ENCODE data around the gene LAMB3. TPM values are rescaled to one million over a fixed set of nuclear protein-coding genes. Genes with fewer than 3 reads are reported as not detected.

LAMB3 gene
- total RNA-seq, 1 experiment from 2014 or later = 0.85 TPM

GRCh38 chr1:209600541-209600940 is 51.7 kb downstream of the LAMB3 start (continued):
- TF ChIP-seq SP1 (CRISPR knock-in tag; conservative IDR thresholded peaks at IDR 0.05) (no peak), NFE2L1 (CRISPR knock-in tag; IDR thresholded peaks at IDR 0.05) (no peak), ZNF425 (CRISPR knock-in tag; conservative IDR thresholded peaks at IDR 0.05) (no peak), TCF7 (CRISPR knock-in tag; IDR thresholded peaks at IDR 0.05; ENCODE audit: low read depth) (no peak), ERG (CRISPR knock-in tag; IDR thresholded peaks at IDR 0.05) (no peak), FOXJ3 (CRISPR knock-in tag; IDR thresholded peaks at IDR 0.05; ENCODE audit: borderline replicate concordance) (no peak), E2F4 (CRISPR knock-in tag; IDR thresholded peaks at IDR 0.05; ENCODE audit: borderline replicate concordance, low read depth) (no peak), SMAD3 (CRISPR knock-in tag; IDR thresholded peaks at IDR 0.05; ENCODE audit: borderline replicate concordance) (no peak), CBFB (CRISPR knock-in tag; IDR thresholded peaks at IDR 0.05; ENCODE audit: low read depth) (no peak)
- TF ChIP-seq, protein P1, sequence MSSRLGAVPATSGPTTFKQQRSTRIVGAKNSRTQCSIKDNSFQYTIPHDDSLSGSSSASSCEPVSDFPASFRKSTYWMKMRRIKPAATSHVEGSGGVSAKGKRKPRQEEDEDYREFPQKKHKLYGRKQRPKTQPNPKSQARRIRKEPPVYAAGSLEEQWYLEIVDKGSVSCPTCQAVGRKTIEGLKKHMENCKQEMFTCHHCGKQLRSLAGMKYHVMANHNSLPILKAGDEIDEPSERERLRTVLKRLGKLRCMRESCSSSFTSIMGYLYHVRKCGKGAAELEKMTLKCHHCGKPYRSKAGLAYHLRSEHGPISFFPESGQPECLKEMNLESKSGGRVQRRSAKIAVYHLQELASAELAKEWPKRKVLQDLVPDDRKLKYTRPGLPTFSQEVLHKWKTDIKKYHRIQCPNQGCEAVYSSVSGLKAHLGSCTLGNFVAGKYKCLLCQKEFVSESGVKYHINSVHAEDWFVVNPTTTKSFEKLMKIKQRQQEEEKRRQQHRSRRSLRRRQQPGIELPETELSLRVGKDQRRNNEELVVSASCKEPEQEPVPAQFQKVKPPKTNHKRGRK (CRISPR knock-in tag; IDR thresholded peaks at IDR 0.05; ENCODE audit: borderline replicate concordance) = no peak
- TF ChIP-seq, protein P2, sequence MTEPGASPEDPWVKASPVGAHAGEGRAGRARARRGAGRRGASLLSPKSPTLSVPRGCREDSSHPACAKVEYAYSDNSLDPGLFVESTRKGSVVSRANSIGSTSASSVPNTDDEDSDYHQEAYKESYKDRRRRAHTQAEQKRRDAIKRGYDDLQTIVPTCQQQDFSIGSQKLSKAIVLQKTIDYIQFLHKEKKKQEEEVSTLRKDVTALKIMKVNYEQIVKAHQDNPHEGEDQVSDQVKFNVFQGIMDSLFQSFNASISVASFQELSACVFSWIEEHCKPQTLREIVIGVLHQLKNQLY (CRISPR knock-in tag; IDR thresholded peaks at IDR 0.05) = no peak
- TF ChIP-seq, protein P3, sequence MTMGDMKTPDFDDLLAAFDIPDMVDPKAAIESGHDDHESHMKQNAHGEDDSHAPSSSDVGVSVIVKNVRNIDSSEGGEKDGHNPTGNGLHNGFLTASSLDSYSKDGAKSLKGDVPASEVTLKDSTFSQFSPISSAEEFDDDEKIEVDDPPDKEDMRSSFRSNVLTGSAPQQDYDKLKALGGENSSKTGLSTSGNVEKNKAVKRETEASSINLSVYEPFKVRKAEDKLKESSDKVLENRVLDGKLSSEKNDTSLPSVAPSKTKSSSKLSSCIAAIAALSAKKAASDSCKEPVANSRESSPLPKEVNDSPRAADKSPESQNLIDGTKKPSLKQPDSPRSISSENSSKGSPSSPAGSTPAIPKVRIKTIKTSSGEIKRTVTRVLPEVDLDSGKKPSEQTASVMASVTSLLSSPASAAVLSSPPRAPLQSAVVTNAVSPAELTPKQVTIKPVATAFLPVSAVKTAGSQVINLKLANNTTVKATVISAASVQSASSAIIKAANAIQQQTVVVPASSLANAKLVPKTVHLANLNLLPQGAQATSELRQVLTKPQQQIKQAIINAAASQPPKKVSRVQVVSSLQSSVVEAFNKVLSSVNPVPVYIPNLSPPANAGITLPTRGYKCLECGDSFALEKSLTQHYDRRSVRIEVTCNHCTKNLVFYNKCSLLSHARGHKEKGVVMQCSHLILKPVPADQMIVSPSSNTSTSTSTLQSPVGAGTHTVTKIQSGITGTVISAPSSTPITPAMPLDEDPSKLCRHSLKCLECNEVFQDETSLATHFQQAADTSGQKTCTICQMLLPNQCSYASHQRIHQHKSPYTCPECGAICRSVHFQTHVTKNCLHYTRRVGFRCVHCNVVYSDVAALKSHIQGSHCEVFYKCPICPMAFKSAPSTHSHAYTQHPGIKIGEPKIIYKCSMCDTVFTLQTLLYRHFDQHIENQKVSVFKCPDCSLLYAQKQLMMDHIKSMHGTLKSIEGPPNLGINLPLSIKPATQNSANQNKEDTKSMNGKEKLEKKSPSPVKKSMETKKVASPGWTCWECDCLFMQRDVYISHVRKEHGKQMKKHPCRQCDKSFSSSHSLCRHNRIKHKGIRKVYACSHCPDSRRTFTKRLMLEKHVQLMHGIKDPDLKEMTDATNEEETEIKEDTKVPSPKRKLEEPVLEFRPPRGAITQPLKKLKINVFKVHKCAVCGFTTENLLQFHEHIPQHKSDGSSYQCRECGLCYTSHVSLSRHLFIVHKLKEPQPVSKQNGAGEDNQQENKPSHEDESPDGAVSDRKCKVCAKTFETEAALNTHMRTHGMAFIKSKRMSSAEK (CRISPR knock-in tag; IDR thresholded peaks at IDR 0.05; ENCODE audit: borderline replicate concordance) = no peak
- TF ChIP-seq, protein P4, sequence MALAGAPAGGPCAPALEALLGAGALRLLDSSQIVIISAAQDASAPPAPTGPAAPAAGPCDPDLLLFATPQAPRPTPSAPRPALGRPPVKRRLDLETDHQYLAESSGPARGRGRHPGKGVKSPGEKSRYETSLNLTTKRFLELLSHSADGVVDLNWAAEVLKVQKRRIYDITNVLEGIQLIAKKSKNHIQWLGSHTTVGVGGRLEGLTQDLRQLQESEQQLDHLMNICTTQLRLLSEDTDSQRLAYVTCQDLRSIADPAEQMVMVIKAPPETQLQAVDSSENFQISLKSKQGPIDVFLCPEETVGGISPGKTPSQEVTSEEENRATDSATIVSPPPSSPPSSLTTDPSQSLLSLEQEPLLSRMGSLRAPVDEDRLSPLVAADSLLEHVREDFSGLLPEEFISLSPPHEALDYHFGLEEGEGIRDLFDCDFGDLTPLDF (CRISPR knock-in tag; IDR thresholded peaks at IDR 0.05) = no peak

DNA sequence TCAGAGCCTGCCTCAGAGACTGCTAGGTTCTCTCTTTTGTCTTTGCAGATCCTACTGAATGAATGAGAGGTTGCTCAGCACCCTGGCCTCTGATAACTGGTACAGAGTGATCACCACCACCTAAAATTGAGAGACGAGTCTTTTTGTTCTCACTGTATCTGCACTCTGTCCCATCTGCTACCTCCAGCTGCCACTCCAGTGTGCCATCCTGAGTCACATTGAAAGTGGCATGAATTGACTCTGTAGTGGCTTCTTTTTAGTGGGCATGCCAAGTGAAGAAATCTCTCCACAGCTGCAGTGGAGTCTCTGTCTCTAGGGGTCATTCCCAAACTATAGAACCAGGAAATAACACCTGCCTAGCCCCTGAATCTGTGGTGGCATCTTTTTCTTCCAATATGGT is 54.0 kb downstream of the LAMB3 start:
- DNase-seq (ENCODE audit: low spot score) (no peak), ATAC-seq (no peak)
- Mint-ChIP-seq H3K4me1 (no peaks in the 10 kb centered on the region), H3K9me3 (no peaks in the 10 kb centered on the region), H3K27me3 (ENCODE audit: low read depth) (no peaks in the 10 kb centered on the region), H3K4me3 (no peak overlapping the region), H3K36me3 (no peaks in the 10 kb centered on the region), H3K27ac (no peak overlapping the region)
- TF ChIP-seq ZNF138 (CRISPR knock-in tag; conservative IDR thresholded peaks at IDR 0.05) (no peak), ZNF416 (CRISPR knock-in tag; IDR thresholded peaks at IDR 0.05) (no peak)
- TF ChIP-seq, protein P5, sequence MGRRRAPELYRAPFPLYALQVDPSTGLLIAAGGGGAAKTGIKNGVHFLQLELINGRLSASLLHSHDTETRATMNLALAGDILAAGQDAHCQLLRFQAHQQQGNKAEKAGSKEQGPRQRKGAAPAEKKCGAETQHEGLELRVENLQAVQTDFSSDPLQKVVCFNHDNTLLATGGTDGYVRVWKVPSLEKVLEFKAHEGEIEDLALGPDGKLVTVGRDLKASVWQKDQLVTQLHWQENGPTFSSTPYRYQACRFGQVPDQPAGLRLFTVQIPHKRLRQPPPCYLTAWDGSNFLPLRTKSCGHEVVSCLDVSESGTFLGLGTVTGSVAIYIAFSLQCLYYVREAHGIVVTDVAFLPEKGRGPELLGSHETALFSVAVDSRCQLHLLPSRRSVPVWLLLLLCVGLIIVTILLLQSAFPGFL (CRISPR knock-in tag; IDR thresholded peaks at IDR 0.05; ENCODE audit: borderline replicate concordance) = no peak
- TF ChIP-seq, protein P6, sequence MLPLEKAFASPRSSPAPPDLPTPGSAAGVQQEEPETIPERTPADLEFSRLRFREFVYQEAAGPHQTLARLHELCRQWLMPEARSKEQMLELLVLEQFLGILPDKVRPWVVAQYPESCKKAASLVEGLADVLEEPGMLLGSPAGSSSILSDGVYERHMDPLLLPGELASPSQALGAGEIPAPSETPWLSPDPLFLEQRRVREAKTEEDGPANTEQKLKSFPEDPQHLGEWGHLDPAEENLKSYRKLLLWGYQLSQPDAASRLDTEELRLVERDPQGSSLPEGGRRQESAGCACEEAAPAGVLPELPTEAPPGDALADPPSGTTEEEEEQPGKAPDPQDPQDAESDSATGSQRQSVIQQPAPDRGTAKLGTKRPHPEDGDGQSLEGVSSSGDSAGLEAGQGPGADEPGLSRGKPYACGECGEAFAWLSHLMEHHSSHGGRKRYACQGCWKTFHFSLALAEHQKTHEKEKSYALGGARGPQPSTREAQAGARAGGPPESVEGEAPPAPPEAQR (CRISPR knock-in tag; IDR thresholded peaks at IDR 0.05) = no peak
- ChIA-PET POLR2A (no interaction called here), CTCF (interaction anchor here (0.9 kb wide), 1 partner anchor 29 kb away, joined by 3 read pairs; no protein-coding TSS in a partner anchor)
